Renal pelvis (tissue), 4 donors: ENCODE results near the gene TRIO. TPM values are rescaled to one million over a fixed set of nuclear protein-coding genes. Genes with fewer than 3 reads are reported as not detected.

Experiments
- DNase-seq: peaks from one replicate; pipeline ENCODE4 v3.0.0-alpha.2; 2013
- polyA plus RNA-seq, 3 donors: library from polyadenylated mRNA; unstranded; fragments of 120-200 nt; gene quantifications; one replicate each; pipeline ENCODE4 v1.2.1, GENCODE V29; 2013; ENCODE audit not compliant: insufficient read length in 3 of 3

The TRIO gene
- polyA plus RNA-seq, 3 donors = 101 to 115 (median 109) TPM

GRCh38 chr5:14263699-14264098, 120.6 kb downstream of the TRIO start:
- DNase-seq = no peak

GRCh38 chr5:14264605-14265316, 121.6 kb downstream of the TRIO start:
- peak; percentile 92 for DNase-seq

DNA sequence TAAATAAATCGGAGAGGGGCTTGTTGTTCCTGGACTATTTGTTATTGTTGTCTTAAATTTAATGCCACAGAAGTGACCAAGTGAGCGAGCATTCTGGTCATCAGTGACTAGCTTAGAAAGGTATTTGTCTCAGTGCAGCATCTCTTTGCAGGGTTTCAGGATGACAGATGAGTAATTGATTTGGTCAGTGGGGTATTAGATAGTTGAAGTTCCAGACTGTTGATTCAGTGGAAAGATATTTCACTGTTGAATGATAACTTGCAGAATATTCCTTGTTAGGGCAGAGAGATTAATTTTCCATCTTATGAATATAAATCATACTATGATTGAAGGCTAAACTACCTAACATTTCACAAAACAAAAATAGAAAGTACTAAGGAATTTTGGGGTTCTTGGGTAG, 122.4 kb downstream of the TRIO start:
- no peak for DNase-seq

GRCh38 chr5:14266171-14266570, 123.0 kb downstream of the TRIO start:
- no peak for DNase-seq

DNA sequence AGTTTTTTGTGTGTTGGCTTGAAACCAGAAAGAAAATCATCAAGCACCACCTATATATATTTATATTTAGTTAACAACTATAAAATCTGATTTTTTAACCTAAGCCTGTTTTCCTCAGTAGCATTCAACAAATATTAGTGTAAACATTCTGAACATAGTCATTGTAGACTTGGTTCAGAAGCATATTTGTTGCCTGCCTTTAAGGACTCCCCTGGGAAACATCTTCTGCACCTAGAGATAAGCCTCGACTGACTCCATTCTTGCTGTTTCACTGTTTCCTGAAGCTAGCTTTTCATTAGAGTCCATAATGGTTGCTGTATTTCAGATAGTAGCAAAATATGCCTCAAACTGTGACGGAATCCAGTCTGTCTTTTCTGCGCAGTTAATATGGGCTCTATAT, 123.5 kb downstream of the TRIO start:
- no peak for DNase-seq

DNA sequence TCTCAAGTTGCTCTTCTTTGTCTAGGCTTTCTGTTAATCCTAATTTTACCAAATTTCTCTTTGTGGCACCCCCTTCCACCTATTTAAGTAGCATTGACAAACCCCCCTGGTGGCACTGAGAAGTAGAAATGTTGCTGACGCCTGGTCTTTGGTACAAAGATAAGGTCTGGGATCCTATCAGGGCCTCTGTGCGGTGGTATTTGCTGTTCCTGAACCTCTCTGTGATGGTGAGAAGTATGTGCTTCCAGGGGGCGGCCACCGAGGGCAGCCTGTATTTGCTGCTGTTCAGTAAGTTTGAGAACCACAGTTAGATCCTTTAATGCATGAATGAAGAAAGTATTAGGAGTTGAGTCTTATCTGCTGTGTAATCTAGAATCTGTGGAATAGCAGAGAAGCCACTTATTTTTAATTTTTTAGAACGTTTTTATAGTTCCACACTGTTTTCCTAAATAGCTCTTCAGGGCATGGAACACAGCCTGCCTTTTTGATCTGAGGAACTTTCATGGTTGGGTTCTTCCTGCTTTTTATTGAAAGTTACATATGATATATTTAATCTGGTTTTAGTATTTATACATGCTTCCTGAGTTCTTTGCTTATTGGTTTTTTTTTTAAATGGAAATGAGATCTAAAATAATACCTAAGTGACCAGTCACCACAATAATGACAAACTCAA, 124.2 kb downstream of the TRIO start:
- DNase-seq = no peak

GRCh38 chr5:14267991-14268708, 125.0 kb downstream of the TRIO start:
- no peak for DNase-seq

DNA sequence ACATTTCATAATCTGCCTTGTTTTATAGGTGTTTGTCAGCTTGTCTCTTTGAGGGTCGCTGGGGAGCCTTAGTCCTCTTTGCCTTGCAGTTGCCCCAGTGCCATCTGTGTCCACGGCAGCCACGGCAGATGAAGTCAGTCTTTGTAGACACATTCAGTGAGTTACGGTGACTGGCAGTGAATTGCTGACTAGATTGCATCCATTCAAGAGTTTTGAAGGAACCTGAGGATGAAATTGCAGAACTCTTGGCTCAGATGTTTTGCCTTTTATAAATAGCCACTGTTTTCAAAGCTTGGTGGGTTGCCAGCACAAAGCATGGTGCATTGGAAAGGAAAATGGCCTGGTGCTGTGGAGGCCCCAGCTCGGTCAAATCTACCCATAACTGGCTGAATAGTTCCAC, 125.6 kb downstream of the TRIO start:
- no peak for DNase-seq

GRCh38 chr5:14269395-14269794, 126.3 kb downstream of the TRIO start:
- no peak for DNase-seq

- DNase-seq = peak; percentile 60
These were observed 127.1 kb downstream of the TRIO start for GRCh38 chr5:14270209-14270702.

GRCh38 chr5:14272548-14273205, 129.5 kb downstream of the TRIO start:
- no peak for DNase-seq

- DNase-seq = no peak
These were observed 130.1 kb downstream of the TRIO start for GRCh38 chr5:14273207-14273767.

GRCh38 chr5:14276380-14276779, 133.2 kb downstream of the TRIO start:
- no peak for DNase-seq

DNA sequence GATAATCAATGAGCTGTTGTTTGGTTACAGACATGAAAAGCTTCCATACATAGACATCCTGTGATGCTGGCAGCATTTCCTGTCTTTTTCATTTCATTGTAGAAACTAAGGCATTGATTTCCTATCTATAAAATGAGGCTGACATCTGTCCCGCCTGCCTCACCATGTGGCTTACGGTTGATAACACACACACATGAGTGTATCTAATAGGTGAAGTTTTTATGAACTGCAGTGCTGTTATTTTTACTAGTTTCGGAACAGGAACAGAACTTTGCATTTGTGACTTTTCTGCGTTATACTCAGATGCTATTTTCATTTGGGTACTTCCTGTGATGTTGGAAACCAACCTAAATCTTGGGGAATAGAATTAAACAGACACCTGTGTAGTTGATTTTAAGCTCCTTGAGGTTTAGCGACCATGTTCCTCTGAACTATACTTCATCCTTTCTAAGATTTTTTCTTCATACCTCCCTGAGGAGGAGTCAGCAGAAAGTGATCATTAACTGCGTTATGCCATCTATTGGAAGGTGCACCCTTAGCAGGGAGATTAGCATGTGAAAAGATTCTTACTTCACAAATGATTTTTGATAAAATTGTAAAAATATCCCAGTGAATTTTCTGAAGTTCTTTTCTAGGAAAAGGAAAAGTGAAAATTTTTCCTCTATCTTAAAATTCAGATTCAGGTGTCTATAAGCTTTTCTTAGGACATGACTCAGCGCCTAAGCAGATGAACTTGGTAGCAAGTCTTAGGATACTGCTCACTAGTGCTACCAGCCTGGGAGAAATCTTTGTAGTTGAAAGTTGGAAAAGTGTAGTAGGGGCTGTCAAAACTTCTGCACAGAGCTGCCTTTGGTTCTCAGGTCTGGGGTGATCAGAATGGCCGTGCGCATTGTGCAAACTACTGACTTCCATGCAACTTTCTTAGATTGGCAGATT, 134.5 kb downstream of the TRIO start:
- no peak for DNase-seq

GRCh38 chr5:14280294-14280854, 137.2 kb downstream of the TRIO start:
- no peak for DNase-seq

GRCh38 chr5:14281746-14282181, 138.6 kb downstream of the TRIO start:
- no peak for DNase-seq

GRCh38 chr5:14283139-14283538, 140.0 kb downstream of the TRIO start:
- DNase-seq = no peak

DNA sequence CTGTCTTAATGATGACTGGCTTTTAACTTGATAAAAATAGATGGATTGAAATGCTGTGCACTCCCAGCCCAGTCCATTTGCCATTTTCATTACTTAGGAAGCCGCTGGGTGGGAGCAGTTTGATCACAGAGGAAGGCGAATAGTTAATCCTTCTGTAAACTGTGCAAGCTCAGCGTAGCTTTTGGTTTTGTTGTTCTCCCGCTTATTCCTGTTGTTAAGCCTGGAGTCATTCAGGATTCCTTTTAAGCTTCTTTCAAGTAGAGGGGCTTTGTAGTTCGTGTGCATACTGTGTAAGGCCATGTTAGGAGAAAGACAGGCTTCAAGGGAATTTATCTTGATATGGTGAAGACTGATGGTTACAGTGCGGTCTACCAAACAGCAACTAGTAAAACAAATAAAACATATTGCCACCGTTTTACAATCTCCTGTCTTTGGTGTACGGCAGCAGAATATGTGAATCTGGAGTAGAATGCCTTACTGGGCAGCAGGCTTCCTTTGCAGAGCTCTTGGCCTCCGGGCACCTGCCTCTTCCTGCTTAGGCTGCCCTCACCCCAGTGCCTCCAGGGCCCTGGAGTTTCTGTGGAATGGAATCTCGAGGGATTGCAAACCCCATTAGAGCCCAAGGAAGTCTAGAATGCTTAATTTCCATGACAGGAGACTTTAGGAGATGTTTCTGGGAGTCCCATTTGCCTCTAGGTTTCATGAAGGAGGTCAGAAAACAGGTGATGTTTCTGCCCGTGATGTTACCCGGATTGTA, 141.4 kb downstream of the TRIO start:
- no peak for DNase-seq

GRCh38 chr5:14286007-14286406, 142.9 kb downstream of the TRIO start:
- no peak for DNase-seq
